ENCODE data around the gene RSAD1. TPM values are rescaled to one million over a fixed set of nuclear protein-coding genes. Genes with fewer than 3 reads are reported as not detected.

The RSAD1 gene
- total RNA-seq, 1 donor from 2014 or later = 42.2 TPM

GRCh38 chr17:50524838-50525237, 46.2 kb downstream of the RSAD1 start:
- POLR2A ChIA-PET = interaction anchor here (0.7 kb wide), 2 partner anchors 344 to 396 kb away, joined by 3 read pairs; no protein-coding TSS in a partner anchor
- no peaks in the 10 kb centered on the region for H3K36me3 Mint-ChIP-seq (ENCODE audit: low read depth)
- H3K27ac Mint-ChIP-seq = no peak overlapping the region
- CTCF ChIA-PET = no interaction called here
- H3K9me3 Mint-ChIP-seq = no peaks in the 10 kb centered on the region
- no peak for ATAC-seq (ENCODE audit: low read depth)
- no peak for TF ChIP-seq CTCF (IDR thresholded peaks at IDR 0.05)
- no peak overlapping the region for H3K4me3 Mint-ChIP-seq
- peaks cover 7% of the 10 kb centered on the region for H3K27me3 Mint-ChIP-seq
- no peaks in the 10 kb centered on the region for H3K4me1 Mint-ChIP-seq
- DNase-seq = no peak
- intact Hi-C loops (cut with micrococcal nuclease) = no loop called here

- CTCF ChIA-PET = interaction anchor here (1.2 kb wide), 1 partner anchor 15 kb away, joined by 3 read pairs; no protein-coding TSS in a partner anchor
- no peak for TF ChIP-seq CTCF (IDR thresholded peaks at IDR 0.05)
These were observed 48.6 kb downstream of the RSAD1 start for GRCh38 chr17:50527155-50527762.

GRCh38 chr17:50527949-50528474, 49.4 kb downstream of the RSAD1 start:
- ChIA-PET POLR2A (no interaction called here), CTCF (no interaction called here)
- Mint-ChIP-seq H3K4me1 (peaks cover 2% of the 10 kb centered on the region), H3K27me3 (peaks cover 33% of the 10 kb centered on the region), H3K9me3 (no peaks in the 10 kb centered on the region), H3K27ac (no peak overlapping the region), H3K4me3 (no peak overlapping the region), H3K36me3 (ENCODE audit: low read depth) (no peaks in the 10 kb centered on the region)
- intact Hi-C loops (cut with micrococcal nuclease) = no loop called here
- DNase-seq (no peak), ATAC-seq (ENCODE audit: low read depth) (no peak)
- no peak for TF ChIP-seq CTCF (IDR thresholded peaks at IDR 0.05)

More at GRCh38 chr17:50527155-50527762, 48.6 kb downstream of the RSAD1 start:
- Mint-ChIP-seq H3K4me3 (no peak overlapping the region), H3K9me3 (no peaks in the 10 kb centered on the region), H3K4me1 (peaks cover 2% of the 10 kb centered on the region), H3K27ac (no peak overlapping the region), H3K36me3 (ENCODE audit: low read depth) (no peaks in the 10 kb centered on the region), H3K27me3 (peaks cover 28% of the 10 kb centered on the region)
- no peak for DNase-seq
- intact Hi-C loops (cut with micrococcal nuclease) = no loop called here
- no peak for ATAC-seq (ENCODE audit: low read depth)
- POLR2A ChIA-PET = no interaction called here

GRCh38 chr17:50529849-50530248, 51.2 kb downstream of the RSAD1 start:
- Mint-ChIP-seq H3K4me3 (no peak overlapping the region), H3K27me3 (peaks cover 50% of the 10 kb centered on the region), H3K36me3 (ENCODE audit: low read depth) (no peaks in the 10 kb centered on the region), H3K9me3 (no peaks in the 10 kb centered on the region), H3K4me1 (peaks cover 12% of the 10 kb centered on the region), H3K27ac (no peak overlapping the region)
- intact Hi-C loops (cut with micrococcal nuclease) = no loop called here
- POLR2A ChIA-PET = no interaction called here
- no peak for ATAC-seq (ENCODE audit: low read depth)
- CTCF ChIA-PET = no interaction called here
- TF ChIP-seq CTCF (IDR thresholded peaks at IDR 0.05) = no peak
- DNase-seq = no peak

GRCh38 chr17:50531428-50532025, 52.9 kb downstream of the RSAD1 start:
- no peaks in the 10 kb centered on the region for H3K36me3 Mint-ChIP-seq (ENCODE audit: low read depth)
- ChIA-PET POLR2A (no interaction called here), CTCF (no interaction called here)
- no peaks in the 10 kb centered on the region for H3K9me3 Mint-ChIP-seq
- DNase-seq (no peak), ATAC-seq (ENCODE audit: low read depth) (no peak)
- peaks cover 12% of the 10 kb centered on the region for H3K4me1 Mint-ChIP-seq
- no peak for TF ChIP-seq CTCF (IDR thresholded peaks at IDR 0.05)
- H3K27ac Mint-ChIP-seq = no peak overlapping the region
- H3K27me3 Mint-ChIP-seq = peaks cover 60% of the 10 kb centered on the region
- intact Hi-C loops (cut with micrococcal nuclease) = no loop called here
- no peak overlapping the region for H3K4me3 Mint-ChIP-seq

Measured in activated B cell treated with CpG ODN at 0.5 μM for 24 hours (primary cell).